COLO829 (cell line): ENCODE results near the gene KCNMA1.
"Not testable (repeated sequence)": the region's sequence is repeated elsewhere in the genome, so short reads cannot be mapped to it uniquely, and the experiment has no call there.

Experiments
- DNase-seq: peaks from one replicate; pipeline ENCODE4 v3.0.0; 2012; ENCODE audit warnings: low spot score

Gene KCNMA1

DNA sequence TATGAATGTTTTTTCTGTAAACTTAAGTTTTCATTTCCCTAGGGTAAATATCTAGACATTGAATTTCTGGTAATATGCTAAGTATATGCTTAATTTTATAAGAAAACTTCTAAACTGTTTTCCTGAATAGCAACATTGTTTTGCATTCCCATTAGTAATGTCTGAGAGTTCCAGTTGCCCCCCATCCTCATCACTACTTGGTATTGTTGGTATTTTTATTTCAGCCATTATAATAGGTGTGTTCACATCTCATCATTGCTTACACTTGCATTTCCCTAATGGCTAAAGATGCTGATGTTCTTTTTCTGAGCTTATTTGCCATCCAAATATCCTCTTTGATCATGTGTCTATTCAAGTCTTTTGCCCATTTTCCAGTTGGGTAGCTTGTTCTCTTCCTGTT is 269.6 kb downstream of the KCNMA1 start:
- DNase-seq: no peak

DNA sequence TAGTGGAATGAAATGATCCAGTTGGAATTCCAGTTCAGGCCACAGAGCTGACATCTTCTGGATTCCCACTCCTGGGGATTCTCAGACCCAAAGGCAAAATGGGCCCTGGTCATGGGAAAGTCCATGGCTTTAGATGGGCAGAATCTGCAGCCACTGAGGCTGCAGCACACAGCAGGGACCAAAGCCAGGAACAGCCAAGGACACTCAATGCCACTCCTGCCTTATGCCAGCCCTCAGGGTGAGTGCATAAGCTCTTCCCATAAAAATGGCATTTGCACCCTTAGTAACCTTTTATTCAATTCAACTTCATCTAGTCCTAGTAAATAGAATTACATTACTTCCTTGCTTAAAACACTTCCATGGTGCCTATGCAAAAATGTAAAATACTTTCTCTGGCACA is 274.4 kb downstream of the KCNMA1 start:
- no peak for DNase-seq

DNA sequence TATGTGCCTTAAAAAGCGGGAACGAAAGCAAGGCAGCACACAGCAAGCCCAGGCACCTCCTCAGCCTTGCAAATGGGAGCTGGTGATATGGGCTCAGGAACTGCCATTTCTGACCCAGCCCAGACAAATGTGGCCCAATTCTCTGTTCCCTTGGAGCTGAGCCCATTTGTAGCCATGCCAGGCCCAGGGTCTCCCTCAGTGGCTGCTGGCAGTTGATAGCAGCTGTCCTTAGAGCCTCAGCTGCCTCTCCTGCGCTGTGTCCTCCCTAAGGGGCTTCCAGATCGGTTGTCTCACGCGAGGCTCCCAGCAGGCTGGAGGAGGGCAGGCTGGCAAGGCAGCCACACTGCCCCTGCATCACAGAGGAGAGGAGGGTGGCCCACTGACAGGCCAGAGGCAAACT is 275.8 kb downstream of the KCNMA1 start:
- no peak for DNase-seq

DNA sequence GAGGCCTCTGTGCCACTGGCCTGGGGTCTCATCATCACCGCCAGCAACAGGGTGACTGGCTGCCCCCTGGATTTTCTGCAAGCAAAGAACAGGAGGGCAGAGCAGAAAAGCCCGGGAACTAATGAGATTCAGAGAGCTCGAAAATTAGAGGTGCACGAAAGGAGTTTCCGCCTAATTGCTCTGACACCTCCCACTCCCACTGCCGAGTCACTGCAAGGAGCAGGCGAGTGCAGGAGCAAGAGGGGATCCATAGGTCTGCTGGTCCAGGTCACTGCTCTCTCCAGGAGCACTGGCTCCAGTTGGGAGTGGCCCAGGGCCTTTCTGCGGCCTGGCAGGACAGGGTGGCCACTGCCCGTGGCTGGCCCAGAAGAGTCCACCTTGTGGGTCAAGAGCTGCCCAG is 276.2 kb downstream of the KCNMA1 start:
- DNase-seq: no peak

DNA sequence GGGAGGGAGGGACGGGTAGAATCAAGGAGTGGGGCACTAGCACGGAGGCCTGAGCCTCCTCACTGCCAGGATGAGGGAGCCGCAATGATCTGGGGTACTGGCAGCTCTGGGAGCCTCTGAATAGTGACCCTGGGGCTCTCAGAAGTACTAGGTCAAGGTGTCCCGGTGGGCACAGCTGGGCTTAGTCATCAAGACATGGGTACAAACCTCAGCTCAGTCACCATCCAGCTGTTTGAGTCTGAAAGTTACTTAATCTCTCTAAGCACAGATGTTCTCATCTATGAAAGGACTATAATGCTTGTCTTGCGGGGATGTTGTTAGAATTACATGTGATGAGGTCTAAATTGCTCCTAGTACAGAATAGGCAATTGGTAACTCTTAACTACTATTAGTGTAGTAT is 276.8 kb downstream of the KCNMA1 start:
- DNase-seq: no peak

DNA sequence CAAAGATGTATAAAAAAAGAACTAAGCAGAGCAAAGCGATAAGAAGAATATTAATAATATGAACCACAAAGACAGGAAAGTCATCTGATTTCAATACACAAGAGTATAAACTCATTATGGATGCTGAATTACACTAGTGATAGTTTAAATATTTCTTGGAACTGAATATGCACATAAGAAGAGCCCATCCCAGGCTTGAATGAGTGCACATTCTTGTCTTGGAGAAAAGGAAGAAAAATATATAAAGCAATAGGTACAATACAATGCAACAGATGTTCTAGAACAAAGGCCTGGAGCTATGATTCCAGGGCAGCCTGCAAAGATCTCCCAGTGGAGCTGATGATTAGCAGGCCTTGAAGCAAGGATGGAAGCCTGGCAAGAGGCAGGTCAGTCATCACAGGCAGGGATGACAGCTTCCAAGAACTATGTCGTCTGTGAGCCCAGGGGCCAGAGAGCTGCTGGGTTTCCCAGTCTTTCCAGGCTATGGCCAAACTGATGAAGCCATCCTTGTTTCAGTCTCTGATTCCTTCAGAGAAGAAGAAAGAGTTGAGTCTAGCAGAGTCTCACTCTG is 277.6 kb downstream of the KCNMA1 start:
- DNase-seq: no peak

DNA sequence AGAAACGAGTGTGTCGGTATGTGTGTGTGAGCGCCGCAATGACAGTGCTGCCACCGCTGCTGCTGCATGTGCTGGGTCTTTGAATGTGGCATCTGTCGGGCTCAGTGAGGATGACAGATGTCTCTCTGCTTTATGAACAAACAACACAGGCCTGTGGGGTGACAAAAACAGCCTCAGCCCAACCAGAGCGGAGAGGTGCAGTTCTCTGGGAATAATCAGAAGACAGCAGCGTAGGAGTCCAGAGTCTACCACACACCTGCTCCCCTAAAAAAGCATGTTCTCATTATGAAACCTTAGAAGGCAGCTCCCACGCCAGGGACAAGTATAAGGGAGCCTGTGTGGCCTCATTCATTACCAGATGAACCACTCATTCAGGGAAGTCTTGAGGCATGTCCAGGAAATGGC is 278.3 kb downstream of the KCNMA1 start:
- no peak for DNase-seq

DNA sequence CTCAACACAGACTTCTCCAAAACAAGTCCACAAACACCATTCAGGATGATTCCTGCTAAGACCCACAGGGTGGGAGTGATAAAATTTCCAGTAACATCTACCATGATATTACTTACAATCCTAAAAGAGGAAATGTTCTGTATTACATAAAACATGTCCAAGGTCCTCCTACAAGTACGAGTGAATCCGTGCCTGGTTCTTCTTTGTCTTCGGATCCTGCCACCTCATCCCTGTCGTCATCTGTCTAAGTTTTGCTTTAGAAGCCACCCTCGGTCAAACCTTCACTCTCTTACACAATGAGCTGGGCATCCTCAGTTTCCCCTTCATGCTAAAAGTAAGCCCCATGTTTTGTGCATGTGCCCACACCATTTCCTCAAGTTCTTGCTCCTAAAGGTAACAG is 279.0 kb downstream of the KCNMA1 start:
- no peak for DNase-seq

DNA sequence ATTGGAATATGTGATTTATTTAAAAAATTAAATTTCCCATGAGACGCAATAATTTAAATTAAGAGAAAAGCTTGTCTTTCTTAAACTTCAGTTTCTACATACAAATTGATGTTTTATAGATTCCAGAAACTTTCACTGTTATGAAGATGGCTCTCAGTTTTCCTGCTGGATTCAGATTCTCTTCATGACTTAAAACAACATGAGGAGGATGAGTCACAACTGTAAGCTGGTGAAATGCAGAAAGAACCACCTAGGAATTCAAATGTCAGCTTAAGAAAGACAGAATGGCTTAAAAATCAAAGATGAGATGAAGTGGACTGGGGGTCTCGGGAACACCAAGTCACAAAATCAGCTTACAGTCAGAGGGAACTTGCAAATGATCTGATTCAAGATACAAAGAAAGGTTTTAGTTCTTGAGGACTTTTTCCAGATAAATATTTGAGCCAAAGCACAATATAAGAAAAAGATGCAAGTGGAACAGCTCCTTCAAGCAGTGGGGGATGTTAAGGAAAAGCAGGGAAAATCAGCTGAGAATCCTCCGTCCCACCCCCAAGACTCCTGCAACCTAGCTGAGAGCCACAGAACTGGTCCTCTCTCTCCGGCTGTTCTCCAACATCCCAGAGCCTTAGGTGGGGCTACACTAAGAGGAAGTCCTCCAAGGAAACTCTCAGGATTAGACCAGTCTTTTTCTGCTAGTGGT is 279.8 kb downstream of the KCNMA1 start:
- DNase-seq: peak; percentile 41

DNA sequence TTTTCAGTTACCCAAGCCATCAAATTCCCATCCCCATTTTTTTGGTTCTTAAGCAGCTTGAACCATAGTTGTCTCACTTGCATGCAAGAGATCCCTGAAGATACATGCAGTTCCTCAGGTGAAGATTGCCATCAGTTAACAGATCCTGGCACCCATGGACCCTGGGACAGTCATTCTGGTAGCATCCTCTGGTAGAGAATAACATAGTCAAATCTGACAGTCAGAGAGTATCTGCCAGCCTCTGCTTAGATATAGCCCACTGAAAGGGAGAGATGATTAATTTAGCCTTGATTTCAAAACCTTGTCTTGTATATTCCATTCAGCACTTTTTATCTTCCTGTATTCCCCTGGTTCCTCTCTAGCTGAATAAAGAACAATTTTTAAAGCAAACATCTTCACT is 280.4 kb downstream of the KCNMA1 start:
- DNase-seq: no peak

DNA sequence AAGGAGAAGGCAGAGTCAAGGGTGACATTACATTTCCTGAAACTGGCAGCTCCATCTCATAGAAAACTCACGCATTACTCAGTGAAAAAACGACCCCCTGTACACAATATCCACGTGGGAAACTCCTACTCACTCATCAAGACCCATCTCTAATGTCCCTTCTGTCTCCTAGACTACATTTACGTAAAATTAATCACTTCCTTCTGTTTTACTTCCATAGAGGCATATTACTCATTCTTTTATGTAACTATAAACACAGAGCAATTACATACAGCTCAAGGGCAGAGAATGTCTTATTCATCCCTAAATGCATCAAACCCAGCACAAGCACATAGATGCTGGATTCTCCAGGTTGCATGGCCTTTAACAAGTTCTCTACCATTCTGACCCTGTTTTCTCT is 281.8 kb downstream of the KCNMA1 start:
- peak; percentile 82 for DNase-seq

DNA sequence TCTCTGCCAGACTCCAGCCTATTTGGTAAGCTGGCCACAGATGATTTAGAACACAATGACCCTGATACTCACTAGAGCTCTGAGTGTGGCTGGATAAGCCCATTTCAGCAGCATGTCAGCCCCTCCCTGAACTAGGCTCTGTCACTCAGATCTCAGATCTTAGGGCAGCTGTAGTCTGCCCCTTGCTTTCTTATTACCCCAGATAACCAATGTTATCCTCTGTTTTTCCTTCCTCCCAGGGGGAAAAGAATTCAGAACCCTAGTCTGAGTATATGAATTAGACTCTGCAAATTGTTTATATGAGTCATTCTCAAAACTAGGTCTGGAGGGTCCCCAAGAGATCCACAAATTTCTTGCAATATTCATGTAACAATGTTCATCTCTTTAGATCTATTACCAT is 286.2 kb downstream of the KCNMA1 start:
- DNase-seq: no peak

DNA sequence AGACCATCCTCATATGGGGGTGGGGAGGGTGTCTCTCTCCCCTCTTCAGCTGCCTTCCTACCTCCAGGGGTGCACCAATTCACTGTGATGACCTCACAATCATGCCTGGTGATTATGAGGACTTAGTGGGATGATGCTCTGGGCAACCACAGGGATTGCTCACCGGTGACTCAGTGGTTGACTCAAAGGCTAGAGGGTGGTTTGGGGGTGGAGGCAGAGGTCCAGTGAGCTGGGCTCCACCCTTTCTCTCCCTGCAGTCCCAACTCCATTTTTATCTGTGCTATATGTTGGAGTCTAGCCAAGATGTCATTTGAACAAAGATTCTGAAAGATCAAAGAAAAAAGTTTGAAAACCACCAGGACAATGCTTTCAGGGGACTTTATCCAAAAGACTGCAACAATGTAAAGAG is 286.9 kb downstream of the KCNMA1 start:
- peak; percentile 89 for DNase-seq

DNA sequence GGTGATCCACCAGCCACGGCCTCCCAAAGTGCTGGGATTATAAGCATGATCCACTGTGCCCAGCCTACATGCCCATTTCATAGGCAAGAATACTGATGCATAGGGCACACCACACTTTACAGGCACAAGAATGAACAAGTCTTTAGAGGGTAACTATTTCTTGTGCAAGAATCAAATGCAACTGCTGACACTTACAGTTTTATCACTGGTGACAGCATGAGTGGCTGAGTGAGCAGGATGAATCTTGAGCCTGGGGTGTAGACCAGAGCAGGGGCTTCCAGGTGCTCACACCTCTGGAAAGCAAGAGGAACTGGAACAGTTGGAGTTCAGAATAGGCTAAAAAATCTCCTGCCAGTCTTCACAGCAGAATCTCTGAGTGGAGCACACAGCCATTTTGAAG is 287.5 kb downstream of the KCNMA1 start:
- no peak for DNase-seq

DNA sequence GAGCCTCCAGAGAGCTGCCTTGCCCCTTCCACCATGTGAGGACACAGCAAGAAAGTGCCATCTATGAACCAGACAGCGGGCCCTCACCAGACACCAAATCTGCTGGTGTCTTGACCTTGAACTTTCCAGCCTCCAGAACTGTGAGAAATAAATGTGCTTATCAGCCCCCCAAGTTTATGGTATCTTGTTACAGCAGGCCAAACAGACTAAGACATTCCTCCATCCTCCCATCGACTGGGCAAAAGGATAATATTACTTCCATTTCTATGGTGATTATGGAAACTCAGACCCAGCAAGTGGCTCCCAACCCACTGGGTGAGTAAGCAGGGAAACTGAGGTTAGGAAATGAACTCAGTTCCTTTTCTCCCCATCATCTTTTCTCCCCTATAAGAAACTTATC is 288.4 kb downstream of the KCNMA1 start:
- DNase-seq: no peak

DNA sequence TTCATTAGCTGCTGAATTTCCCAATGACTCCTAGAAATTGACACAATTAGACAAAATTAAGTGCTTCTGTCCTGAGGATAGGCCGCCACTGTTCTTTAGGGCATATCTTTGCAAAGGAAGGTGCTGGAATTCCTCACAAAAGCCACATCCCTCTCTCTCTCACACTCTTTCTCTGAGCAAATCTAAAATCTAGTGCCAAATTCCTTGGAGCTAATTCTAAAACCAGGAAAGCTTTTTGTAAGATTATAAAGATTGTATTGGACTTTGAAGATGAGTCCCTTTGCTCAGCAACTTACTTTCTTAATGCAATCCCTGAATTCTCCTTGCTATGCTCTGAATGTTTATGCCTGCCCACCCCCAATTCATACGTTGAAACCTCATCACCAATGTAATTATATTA is 288.9 kb downstream of the KCNMA1 start:
- DNase-seq: no peak

DNA sequence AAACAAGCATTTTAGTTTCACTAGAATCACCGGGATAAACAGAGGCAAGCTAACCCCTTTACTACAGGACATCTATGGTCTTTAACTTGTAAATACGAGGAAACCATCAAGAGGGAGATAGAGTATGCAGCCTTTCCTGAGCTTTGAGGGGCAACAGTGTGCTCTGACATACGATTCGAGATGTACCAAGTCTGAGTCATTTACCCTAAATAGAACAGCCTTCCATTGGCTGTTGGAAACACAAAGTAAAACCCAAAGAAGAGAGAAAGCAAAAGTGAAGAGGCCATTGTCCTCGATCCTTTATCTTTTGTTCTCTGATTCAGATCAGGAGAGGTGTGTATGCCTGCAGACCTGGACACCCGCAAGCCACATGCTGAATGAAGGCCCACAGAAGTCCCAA is 289.5 kb downstream of the KCNMA1 start:
- no peak for DNase-seq

DNA sequence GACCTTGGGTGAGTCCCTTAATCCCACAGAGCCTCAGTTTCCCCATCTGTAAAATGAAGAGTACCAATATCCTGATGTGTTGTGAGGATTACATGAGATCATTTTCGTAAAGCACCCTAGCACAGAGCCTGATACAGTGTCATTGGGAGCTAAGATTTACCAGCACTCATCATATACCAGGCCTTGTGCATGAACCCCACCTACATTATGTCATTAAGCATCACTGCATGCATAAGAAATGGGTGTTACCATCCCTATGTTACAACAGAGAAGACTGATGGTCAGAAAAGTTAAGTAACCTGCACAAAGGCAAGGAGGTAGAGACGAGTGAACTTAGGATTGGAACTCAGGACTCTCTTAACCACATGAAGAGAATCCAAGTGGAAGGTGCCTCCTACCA is 290.6 kb downstream of the KCNMA1 start:
- no peak for DNase-seq

DNA sequence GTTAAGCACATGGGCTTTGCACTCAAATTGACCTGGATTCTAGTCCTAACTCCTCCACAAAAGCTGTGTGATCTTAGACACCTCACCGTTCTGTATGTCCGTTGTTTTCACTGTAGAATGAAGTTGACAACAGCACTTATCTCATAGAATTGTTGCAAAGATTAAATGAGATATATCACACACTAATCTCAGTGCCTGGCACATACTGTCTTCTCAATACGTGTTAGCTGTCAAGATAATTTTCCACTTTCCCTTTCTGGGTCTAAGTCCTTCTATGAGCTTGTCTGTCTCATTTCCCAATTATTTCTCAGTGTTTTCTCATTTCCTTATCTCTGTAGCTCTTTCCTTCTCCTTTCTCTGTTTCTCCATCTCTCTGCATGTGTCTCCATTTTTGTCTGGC is 296.6 kb downstream of the KCNMA1 start:
- no peak for DNase-seq

DNA sequence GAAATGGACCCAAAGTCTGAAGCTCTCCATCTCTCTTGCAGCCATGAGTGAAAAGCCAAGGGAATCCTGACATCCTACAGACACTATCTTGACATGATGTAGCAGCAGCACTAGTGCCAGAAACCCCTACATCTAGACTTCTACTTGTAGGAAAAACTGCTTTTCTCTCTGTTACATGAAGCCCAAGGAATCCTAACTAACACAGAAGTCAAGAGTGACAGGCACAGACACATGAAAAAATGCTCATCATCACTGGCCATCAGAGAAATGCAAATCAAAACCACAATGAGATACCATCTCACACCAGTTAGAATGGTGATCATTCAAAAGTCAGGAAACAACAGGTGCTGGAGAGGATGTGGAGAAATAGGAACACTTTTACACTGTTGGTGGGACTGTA is 297.7 kb downstream of the KCNMA1 start:
- DNase-seq: not testable (repeated sequence)

DNA sequence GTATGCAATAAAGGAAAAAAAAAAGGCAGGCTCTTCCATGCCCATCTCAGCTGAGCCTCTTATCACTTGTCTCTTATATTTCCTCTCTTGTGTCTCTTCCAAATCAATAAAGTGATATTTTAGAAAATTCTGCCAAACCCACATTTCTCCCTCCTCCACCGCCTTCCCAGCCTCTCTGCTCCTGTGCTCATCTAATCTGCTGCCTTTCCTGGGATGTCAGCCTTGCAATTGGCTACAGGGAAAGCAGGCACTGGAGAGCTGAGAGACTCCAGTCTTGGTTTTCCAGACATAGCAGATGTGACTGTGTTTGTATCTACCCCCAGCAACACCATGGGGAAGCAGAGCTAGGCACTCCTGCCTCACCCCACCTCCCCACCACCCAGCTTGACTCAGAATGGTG is 298.4 kb downstream of the KCNMA1 start:
- DNase-seq: no peak

DNA sequence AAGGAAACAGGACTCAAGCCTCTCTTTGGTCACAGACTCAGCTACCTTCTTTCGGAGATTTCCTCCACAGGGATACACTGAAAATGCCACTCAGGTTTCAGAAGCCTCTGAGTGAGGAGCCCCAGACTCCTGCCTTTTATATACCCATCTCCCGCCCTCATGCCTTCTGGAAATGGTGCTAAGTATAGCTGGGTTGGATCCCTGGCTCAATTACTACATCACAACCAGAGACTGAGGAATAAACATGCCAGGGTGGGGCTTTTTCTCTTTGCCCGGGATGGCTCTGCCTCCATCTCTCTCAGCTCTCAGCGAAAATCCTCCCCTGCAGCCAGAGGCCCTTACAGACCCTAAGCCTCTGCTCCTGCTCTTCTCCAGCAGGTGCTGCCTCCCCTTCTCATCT is 299.5 kb downstream of the KCNMA1 start:
- no peak for DNase-seq

DNA sequence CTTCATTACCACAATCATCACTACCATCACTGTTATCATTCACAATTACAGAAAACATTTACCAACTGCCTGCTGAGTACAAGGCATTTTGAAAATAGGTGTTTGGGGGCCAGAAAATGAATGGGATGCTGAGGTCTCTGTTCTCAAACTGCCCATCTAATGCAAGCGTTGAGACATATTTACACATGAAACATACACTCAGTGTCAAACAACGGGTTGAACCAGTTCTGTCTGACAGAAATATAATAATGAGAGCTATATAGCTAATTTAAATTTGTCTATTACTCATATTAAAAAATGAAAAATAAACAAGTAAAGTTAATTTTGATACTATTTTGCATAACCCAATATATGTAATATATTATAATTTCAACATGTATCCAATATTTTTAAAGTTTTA is 303.1 kb downstream of the KCNMA1 start:
- DNase-seq: no peak

DNA sequence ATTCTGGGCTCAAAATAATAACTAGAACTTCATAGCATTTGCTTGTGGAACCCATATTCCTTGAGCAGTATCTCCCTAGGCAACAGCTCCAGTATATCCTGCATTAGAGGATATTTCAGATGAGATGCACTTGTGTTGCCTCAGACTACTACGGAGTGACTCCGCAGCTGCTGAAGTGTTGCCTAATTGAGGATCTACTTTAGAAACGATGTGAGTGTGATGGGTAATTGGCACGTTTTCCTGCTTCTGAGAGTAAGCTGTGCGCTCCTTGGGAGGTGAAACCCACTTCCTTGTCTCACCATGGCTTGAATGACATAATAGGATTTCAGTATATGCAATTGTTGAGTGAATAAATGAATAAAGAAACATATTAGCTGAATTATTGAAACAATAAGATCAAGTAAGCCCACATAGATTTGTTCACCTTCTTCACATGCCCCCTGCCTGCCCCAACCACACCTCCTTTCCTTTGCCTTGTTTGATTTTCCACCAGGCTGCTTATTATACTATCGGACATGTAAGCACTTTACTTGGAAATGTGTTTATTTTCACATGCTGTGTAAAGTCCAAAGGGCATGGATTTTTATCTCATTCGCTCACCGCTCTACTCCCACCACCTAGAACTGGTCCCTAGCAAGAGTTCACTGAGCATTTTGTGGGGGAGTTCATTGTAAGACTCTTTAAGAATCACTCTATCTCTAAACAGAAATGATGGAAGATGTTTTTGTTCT is 303.8 kb downstream of the KCNMA1 start:
- no peak for DNase-seq
